ENCODE data around the gene PRR13. TPM values are rescaled to one million over a fixed set of nuclear protein-coding genes. Genes with fewer than 3 reads are reported as not detected.
"Not testable (repeated sequence)": the region's sequence is repeated elsewhere in the genome, so short reads cannot be mapped to it uniquely, and the experiment has no call there.

The PRR13 gene
- total and polyA plus RNA-seq, 2 donors from 2014 or later, result 226 to 889 TPM

DNA sequence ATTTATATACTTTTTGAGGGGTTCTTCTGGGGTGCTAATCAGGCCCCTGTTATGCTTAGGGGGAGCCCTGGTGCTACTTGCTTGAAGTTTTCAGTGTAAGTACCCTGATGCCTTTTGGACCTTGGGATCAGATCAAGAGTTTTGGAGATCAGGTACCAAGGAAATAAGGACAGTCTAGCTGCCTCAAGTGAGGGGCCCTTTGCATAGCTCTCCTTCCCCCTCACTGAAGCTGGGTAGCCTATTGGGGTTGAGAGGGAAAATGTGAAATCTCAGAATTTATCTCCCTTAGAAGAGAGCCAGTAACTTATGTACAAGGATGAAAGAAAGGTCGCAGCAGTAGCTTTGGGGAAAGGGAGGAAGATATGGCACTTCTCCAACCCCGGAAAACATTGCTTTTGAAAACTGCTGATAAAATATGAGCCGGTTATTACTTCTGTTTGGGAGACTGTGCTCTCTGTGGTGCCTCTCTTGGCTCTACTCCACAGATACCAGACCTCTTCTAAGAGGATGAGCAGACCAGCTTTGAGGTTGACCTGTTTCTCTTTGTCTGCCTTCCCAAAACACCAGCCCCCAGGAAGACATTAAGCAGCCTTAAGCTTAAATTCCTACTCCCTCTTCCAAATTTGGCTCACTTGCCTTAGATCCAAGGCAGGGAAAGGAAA is 26.6 kb upstream of the PRR13 start:
- H3K36me3 ChIP-seq (ENCODE audit: control insufficient read depth in 2 of 3, insufficient read depth in 3 of 3, low read length in 3 of 3), result peaks cover 6 to 17% (median 10%) of the 10 kb centered on the region in 3 donors
- no peak overlapping the region for H3K27ac ChIP-seq (ENCODE audit: low read depth in 2 of 2, low read length in 2 of 2)
- H3K27me3 ChIP-seq (ENCODE audit: control insufficient read depth, insufficient read depth, low read length), result no peaks in the 10 kb centered on the region
- no peak overlapping the region for H3K4me3 ChIP-seq (ENCODE audit: low read length in 3 of 3)
- no peaks in the 10 kb centered on the region for H3K9me3 ChIP-seq (ENCODE audit: control insufficient read depth in 2 of 3, insufficient read depth in 1 of 3, low read length in 3 of 3)
- FAIRE-seq (no peak), DNase-seq (peak in 1 of 5 donors; percentile 26)
- intact Hi-C loops (cut with DNase I), result no loop called here
- no peak for TF ChIP-seq CTCF (IDR thresholded peaks at IDR 0.05; ENCODE audit: borderline replicate concordance, extremely low read depth, insufficient read depth)
- H3K4me1 ChIP-seq (ENCODE audit: control insufficient read depth in 2 of 3, insufficient read depth in 2 of 3, low read depth in 1 of 3, low read length in 3 of 3), result peaks cover 0 to 4% (median 4%) of the 10 kb centered on the region in 3 donors
- no peak overlapping the region for H3K9ac ChIP-seq (ENCODE audit: low read length in 3 of 3)

DNA sequence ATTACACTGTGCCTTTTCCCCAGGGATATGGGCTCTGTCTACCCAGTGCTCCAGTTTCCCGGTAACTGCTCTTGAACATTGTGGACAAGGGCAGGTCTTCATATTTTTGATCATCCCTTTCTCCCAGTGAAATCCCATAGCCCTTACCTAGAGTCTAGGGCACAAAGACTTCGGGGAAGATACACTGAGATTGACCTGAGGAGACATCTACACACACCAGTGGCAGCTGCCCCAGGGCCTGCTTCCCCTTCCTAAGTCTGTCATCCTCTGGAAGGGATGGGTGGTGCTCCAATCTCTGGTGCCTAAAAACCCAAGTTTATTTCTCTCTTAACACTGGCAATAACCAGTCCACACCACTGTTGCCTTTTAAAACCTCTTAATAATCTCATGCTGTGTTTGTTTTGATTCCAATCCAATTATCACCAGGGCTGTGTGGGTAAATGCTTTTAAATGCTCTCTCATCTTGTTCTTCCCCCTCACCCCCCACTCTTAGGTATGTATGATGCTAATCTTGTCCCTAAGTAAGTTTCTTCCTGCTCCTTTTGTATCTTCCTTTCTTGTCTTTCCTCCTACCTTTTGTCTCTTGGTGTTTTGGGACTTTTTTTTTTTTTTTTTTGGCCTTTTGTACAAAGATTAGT is 25.7 kb upstream of the PRR13 start:
- H3K4me1 ChIP-seq (ENCODE audit: control insufficient read depth in 2 of 3, insufficient read depth in 2 of 3, low read depth in 1 of 3, low read length in 3 of 3); H3K27ac ChIP-seq (ENCODE audit: low read depth in 2 of 2, low read length in 2 of 2); FAIRE-seq: not testable (repeated sequence)

GRCh38 chr12:53417291-53417816 is 24.2 kb upstream of the PRR13 start:
- H3K27me3 ChIP-seq (ENCODE audit: control insufficient read depth, insufficient read depth, low read length); H3K9ac ChIP-seq (ENCODE audit: low read length in 3 of 3); H3K9me3 ChIP-seq (ENCODE audit: control insufficient read depth in 2 of 3, insufficient read depth in 1 of 3, low read length in 3 of 3); H3K27ac ChIP-seq (ENCODE audit: low read depth in 2 of 2, low read length in 2 of 2); H3K4me3 ChIP-seq (ENCODE audit: low read length in 3 of 3); H3K4me1 ChIP-seq (ENCODE audit: control insufficient read depth in 2 of 3, insufficient read depth in 2 of 3, low read depth in 1 of 3, low read length in 3 of 3); FAIRE-seq; intact Hi-C loops (cut with DNase I); H3K36me3 ChIP-seq (ENCODE audit: control insufficient read depth in 2 of 3, insufficient read depth in 3 of 3, low read length in 3 of 3): not testable (repeated sequence)
- peak in 1 of 5 donors; percentile 8 for DNase-seq

More for the DNA sequence above, 25.7 kb upstream of the PRR13 start:
- H3K9ac ChIP-seq (ENCODE audit: low read length in 3 of 3); intact Hi-C loops (cut with DNase I); H3K27me3 ChIP-seq (ENCODE audit: control insufficient read depth, insufficient read depth, low read length); H3K9me3 ChIP-seq (ENCODE audit: control insufficient read depth in 2 of 3, insufficient read depth in 1 of 3, low read length in 3 of 3); H3K4me3 ChIP-seq (ENCODE audit: low read length in 3 of 3): not testable (repeated sequence)
- peaks cover 4 to 14% (median 7%) of the 10 kb centered on the region in 3 donors for H3K36me3 ChIP-seq (ENCODE audit: control insufficient read depth in 2 of 3, insufficient read depth in 3 of 3, low read length in 3 of 3)
- DNase-seq, result peak in 1 of 5 donors; percentile 9

- Histone ChIP-seq H3K9me3 (ENCODE audit: control insufficient read depth in 2 of 3, insufficient read depth in 1 of 3, low read length in 3 of 3) (no peaks in the 10 kb centered on the region), H3K27me3 (ENCODE audit: control insufficient read depth, insufficient read depth, low read length) (no peaks in the 10 kb centered on the region), H3K9ac (ENCODE audit: low read length in 3 of 3) (no peak overlapping the region), H3K36me3 (ENCODE audit: control insufficient read depth in 2 of 3, insufficient read depth in 3 of 3, low read length in 3 of 3) (peaks cover 0 to 2% (median 0%) of the 10 kb centered on the region in 3 donors), H3K4me3 (ENCODE audit: low read length in 3 of 3) (no peak overlapping the region), H3K27ac (ENCODE audit: low read depth in 2 of 2, low read length in 2 of 2) (no peak overlapping the region), H3K4me1 (ENCODE audit: control insufficient read depth in 2 of 3, insufficient read depth in 2 of 3, low read depth in 1 of 3, low read length in 3 of 3) (peaks cover 2 to 5% (median 4%) of the 10 kb centered on the region in 3 donors)
- FAIRE-seq, result no peak
- DNase-seq, result no peak
- intact Hi-C loops (cut with DNase I), result no loop called here
- no peak for TF ChIP-seq CTCF (IDR thresholded peaks at IDR 0.05; ENCODE audit: borderline replicate concordance, extremely low read depth, insufficient read depth)
These were observed 23.3 kb upstream of the PRR13 start for GRCh38 chr12:53418221-53418620.

All from kidney (tissue), 14 donors.